ENCODE measurements around the gene MEGF11. TPM values are rescaled to one million over a fixed set of nuclear protein-coding genes. Genes with fewer than 3 reads are reported as not detected.

MEGF11 gene
- total RNA-seq: not detected
- long read RNA-seq, partial matches to known transcripts: 0 of 5 reads
- long read RNA-seq, other reads (novel, unspliced or antisense): 5 of 5 reads

DNA sequence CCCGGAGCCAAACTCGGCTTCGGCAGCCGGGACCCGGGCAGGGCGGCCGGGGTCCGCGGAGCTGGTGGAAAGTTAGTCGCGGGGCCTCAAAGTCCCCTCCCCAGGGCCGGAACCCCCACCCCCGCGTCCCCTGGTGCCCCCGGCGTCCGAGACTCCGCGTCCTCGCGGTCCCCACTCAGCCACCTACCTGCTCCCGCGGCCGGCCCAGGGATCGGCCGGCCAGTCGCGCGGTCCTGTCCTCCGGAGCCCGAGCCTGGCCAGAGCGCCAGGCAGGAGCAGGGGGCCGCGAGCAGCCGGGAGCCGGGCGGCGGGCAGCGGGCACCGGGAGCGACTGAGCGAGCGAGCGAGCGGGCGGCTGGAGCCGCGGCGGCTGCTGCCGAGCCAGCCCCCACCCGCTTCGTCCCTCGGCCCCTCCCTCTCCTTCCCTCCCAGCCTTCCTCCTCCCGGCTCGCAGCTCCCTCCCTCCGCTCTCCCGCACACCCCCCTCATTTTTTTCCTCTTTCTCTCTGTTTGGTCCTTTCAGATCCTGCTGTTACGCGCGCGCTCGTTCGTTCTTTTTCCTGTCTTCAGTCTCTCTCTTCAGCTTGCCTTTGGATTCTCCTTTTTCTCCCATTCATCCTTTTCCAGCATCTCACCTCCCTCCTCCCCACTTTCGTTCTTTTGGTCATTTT lies at the start of gene MEGF11:
Gene MEGF11, minus strand, starts transcription at position 333 of the 671 bp plus-strand sequence. CDS start 125,347 bp downstream, outside the sequence.
- intact Hi-C loops (cut with DNase I): no loop called here
- DNase-seq (ENCODE audit: low spot score): peak; percentile 72

DNA sequence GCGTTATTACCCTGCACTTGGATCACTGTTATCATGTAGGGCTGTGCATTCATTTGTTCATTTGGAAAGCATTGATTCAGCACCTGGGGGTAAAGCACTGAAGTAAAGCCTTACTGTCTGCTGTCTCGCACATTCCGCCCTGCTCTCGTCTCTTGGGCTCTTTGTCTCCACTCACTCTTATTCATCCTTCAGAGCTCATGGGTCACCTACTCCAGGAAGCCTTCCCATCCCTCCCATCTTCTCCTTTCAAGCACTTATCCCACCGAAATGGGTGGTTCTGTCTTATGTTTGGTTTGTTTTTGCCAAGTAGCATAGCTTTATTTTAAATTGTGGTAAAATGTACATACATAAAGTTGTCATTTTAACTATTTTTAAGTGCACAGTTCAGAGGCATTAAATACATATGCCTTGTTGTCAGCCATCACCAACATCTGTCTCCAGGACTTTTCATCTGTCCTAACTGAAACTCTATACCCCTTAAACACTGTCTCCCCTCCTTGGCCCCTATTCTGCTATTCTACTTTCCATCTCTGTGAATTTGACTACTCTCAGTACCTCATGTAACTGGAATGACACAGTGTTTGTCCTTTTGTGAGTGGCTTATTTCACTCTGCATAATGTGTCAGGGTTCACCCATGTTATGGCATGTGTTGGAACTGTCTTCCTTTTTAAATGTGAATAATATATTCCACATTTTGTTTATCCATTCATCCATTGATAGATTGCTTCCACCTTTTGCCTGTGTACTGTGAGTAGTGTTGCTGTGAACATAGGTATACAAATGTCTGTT lies 49.1 kb upstream of the MEGF11 start:
- intact Hi-C loops (cut with DNase I): no loop called here
- no peak for DNase-seq (ENCODE audit: low spot score)

DNA sequence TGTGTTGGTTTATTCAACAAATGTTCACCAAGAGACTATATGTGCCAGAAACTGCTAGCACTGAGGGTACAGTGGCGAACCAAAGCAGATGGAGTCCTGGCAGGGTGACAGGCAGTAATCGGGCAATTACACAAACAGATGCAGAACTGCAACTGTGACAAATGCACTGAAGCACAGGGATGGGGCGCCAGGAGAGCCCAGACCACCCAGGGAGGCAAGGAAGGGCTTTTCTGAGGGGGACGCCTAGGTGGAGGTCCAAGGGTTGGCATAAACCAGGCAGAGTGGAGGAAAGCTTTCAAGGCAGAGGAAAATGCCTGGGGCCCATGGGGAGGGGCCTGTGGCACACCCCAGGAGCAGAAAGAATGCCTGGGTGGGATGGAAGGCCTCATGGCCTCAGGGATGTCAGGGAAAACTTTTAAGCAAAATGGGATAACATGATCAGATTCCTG lies 45.3 kb upstream of the MEGF11 start:
- DNase-seq (ENCODE audit: low spot score): no peak
- intact Hi-C loops (cut with DNase I): loop anchor here (10.0 kb wide), 2 partner anchors 86 to 664 kb away; partner anchors contain the start of gene MAP2K1

DNA sequence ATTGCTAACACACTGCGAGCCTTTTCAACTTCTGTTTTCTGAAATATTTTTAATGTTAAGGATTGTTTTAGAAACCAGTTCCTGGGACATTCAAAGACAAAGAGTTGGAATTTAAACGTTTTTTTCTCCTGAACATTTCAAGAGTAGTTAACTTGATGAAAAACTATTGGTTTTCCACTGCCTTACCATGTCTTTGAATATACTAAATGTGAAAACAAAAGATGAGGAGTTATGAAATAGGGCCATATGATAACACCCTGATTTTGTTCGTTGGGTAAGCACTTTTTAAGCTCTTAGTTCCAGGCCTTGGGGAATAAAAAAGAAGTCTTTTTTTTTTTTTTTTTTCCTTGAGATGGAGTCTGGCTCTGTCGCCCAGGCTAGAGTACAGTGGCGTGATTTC lies 42.6 kb upstream of the MEGF11 start:
- intact Hi-C loops (cut with DNase I): loop anchor here (10.0 kb wide), 2 partner anchors 89 to 661 kb away; partner anchors contain the start of gene MAP2K1

DNA sequence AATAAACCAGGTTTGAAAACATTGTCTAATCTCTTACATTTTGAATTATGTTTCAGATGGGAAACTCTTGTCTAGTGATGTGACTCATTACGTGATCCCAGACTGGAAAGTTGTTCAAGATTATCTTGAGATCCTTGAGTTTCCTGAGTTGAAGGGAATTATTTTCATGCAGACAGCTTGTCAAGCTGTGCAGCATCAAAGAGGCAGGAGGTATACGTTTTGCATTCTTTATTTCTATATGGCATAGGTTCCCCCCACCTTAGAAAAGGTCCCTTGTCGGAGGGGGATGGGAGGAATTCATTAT lies 41.3 kb upstream of the MEGF11 start:
- intact Hi-C loops (cut with DNase I): loop anchor here (5.0 to 10.0 kb wide), 3 partner anchors 90 to 660 kb away; partner anchors contain the start of gene MAP2K1
- DNase-seq (ENCODE audit: low spot score): no peak

More for the DNA sequence above, 42.6 kb upstream of the MEGF11 start:
- no peak for DNase-seq (ENCODE audit: low spot score)

DNA sequence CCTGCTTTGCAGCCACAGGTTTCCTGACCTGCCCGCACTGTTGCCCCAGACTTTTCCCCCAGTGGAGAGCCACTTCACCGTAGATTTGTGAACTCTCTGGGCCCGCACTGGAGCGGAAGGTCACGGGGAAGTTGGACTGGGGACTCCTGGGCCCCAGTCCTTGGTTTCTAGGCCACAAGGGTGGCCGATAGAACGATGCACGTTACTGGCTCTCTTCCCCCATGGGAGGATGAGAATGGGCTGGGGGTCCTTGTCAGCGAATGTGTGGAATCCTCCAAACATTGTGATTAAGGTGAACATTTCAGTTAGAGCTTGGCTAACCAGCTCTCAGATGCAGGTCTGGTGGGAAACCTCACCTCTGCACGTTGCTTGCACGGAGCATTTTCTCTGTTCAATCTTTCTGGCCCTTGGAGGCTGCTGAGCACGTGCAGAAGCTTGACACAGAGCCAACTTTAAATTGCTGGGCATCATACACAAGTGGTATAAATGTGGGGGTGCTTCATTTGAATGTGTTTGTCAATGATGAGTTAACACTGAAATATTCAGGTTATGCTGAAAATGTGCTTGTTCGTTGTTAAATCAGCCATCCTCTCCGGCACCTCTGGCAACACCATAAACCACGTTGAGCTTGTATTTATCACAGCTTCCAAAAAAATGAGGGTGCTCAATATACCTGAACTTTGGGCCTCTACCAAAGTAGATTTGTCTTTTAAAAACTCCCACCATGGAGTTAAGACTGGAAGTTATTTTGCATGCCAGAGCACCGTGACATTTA lies 40.8 kb upstream of the MEGF11 start:
- intact Hi-C loops (cut with DNase I): loop anchor here (5.0 to 10.0 kb wide), 3 partner anchors 90 to 660 kb away; partner anchors contain the start of gene MAP2K1
- no peak for DNase-seq (ENCODE audit: low spot score)

DNA sequence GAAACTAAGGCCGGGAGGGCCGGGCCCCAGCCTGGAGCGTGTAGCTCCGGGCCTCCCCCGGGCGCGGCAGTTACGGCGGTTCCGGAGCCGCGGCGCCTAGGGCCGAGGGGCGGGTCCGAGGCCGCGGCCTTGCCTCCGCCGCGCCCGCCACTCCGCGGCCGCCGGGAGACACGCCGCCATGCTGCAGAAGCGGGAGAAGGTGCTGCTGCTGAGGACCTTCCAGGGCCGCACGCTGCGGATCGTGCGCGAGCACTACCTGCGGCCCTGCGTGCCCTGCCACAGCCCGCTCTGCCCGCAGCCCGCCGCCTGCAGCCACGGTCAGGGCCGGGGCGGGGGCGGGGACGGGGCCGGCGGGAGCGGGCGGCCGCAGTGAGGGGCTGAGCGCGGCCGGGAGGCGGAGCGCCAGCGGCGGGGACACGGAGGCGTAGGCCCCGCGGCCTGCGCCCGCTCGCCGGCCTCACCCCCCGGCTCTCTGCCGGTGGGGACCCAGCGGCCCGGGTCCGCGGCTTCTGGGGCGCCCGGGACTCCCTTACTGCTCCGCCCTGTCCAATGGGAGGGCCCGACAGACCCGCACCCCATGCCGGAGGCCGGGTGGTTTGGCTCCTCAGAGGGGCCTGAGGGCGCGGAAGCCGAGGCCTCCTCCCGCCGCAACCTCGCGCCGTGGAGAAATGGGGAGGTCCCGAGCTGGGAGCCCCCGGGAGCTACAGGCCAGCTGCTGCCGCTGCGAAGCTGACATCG lies 40.0 kb upstream of the MEGF11 start, which contains the start of gene DIS3L:
Gene DIS3L, plus strand, starts transcription at position 150 of the 738 bp plus-strand sequence. Its CDS starts 29 bp downstream, at position 179.
- intact Hi-C loops (cut with DNase I): loop anchor here (5.0 to 10.0 kb wide), 3 partner anchors 91 to 659 kb away; partner anchors contain the start of gene MAP2K1
- peak; percentile 83 for DNase-seq (ENCODE audit: low spot score)

DNA sequence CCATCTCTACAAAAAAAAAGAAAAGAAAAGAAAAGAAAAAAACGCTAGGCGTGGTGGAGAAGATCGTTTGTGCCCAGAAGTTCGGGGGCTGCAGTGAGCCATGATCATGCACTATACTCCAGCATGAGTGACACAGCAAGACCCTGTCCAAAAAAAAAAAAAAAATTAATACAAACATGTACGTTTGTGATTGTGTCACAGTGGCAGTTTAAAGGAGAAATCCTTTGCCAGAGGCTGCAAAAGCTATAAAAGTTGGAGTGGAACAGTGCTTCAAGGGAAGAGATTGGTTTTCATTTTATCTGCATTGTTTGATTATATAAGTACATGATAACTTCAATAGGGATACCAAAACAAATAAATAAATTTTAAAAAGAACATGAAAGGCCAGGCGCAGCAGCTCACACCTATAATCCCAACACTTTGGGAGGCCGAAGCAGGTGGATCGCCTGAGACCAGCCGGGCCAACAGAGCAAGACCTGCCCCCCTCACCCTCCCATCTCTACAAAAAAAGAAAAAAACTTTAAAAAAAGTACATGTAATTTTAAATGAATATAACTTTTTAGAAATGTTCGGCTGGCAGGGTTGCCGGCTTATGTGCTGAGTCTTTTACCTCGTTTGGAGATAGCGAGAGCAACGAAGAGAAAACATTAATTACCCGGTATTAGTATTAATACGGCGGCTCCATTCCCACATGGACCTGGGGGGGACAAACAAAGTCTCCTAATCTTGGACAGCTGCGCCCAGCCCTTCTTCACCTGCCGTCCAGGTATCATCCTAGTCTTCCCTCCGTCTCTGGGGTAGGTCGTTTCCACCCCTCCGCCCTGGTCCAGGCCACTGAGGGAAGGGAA lies 39.2 kb upstream of the MEGF11 start:
- DNase-seq (ENCODE audit: low spot score): no peak
- intact Hi-C loops (cut with DNase I): loop anchor here (5.0 to 10.0 kb wide), 3 partner anchors 92 to 658 kb away; partner anchors contain the start of gene MAP2K1

DNA sequence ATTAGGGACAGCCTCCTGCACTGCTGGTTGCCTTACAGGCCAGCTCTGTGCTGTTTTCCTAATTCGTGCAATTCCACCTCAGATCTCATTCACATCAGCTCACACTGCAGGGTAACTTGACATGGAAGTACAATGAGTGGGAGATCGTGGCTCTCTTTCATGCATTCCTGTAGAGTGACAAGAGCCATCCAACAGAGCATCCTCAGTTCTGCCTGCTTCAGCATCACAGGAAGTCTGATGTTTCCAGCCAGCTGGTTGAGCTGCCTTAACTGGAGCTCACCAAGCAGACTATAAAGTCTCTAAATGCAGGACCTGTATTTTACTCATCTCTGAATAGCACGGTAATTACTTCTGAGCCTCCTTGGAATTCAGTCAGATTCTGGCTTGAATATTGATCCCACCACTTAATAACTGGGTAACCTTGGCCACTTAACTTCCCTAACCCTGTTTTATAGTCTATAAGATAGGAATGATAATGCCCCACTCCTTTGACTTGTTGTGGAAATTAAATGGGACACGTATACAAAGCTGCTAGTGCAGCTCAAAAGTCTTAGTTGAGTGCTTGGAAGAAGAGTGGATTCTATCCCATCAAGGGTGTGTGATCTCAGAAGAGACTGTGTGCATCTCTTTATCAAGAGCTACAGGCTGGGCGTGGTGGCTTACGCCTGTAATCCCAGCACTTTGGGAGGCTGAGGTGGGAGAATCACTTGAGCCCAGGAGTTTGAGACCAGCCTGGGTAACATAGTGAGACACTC lies 38.4 kb upstream of the MEGF11 start:
- intact Hi-C loops (cut with DNase I): loop anchor here (5.0 to 10.0 kb wide), 3 partner anchors 93 to 657 kb away; partner anchors contain the start of gene MAP2K1
- DNase-seq (ENCODE audit: low spot score): no peak

DNA sequence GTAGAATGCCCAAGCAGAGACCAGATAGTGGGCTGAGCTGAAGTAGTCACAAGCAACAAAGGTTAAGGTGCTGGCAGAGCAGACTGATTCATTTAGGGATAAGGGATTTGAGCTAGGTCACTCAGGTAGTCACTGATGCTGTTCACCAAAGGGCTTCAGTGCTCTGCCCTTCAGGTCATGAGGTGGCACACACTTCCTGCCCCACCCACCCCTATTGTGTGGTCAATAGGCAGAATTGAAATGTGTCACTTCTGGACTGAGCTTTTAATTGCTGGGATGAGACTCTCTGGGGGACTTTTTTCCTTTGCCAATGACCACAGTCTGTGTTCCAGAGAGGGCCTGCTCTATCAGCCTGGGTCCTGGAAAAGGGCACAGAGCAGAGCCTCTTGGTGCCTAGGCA lies 37.0 kb upstream of the MEGF11 start:
- DNase-seq (ENCODE audit: low spot score): no peak
- intact Hi-C loops (cut with DNase I): loop anchor here (5.0 to 10.0 kb wide), 3 partner anchors 94 to 656 kb away; partner anchors contain the start of gene MAP2K1

DNA sequence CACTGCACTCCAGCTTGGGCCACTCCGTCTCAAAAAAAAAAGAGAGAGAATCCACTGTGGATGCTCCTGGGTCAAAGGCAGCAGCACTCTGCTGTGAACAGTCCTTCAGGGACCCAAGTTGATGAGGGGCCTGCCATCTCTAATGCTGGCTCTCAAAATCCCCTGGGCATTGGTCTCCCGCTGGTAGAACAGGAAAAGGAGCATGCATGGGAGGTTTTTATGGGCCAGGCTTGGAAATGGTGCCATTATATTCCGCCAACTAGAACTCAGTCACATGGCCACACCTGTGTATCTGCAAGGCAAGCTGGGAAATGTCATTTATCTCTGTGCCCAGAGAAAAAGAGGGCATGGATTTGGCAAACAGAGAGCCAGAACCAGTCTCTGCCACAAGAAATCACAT lies 36.5 kb upstream of the MEGF11 start:
- intact Hi-C loops (cut with DNase I): loop anchor here (5.0 to 10.0 kb wide), 3 partner anchors 95 to 655 kb away; partner anchors contain the start of gene MAP2K1
- no peak for DNase-seq (ENCODE audit: low spot score)

DNA sequence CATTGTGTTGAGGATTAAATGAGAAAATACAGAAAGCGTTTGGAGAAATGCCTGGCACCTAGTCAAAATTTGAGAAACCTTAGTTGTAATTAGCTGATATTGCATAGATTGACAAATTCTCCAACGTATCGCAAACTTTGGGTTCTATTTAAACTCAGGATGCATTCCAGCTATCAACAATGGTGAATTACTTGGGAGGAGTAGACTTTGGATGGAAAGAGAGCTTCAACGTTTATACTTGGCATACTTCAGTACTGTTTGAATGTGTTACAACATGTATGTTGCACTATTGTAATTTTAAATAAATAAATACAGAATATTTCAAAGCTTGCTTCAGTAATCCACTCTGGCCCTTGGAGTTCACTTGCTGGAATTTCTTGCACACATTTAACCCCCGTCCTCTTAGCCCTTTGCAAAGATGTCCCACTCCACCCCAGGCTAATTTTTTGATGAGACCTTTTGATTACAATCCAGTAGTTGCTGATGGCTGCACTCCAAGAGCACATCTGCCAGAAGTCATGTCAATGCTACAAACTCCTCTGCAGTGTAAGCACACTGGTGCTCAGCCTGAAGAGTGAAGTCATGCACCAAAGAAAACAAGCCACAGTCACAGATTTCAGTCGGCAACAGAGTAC lies 35.1 kb upstream of the MEGF11 start:
- DNase-seq (ENCODE audit: low spot score): no peak
- intact Hi-C loops (cut with DNase I): loop anchor here (5.0 kb wide), 1 partner anchor 306 kb away; no protein-coding TSS in a partner anchor

DNA sequence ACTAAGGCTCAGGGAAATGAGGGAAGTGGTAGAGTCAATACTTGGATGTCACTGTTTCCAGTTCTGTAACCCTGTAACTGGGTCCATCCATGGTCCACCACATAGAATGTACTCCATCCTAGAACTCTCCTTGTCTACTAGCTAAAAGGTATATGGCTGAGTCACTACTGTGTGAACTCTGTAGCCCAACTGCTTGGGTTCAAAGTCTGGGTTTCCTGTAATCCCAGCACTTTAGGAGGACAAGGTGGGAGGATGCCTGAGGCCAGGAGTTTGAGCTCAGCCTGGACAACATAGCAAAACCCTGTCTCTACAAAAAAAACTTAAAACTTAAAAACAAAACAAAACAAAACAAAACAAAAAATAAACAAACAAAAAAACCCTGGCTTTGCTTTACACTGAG lies 34.5 kb upstream of the MEGF11 start:
- no peak for DNase-seq (ENCODE audit: low spot score)
- intact Hi-C loops (cut with DNase I): loop anchor here (5.0 kb wide), 1 partner anchor 306 kb away; no protein-coding TSS in a partner anchor

DNA sequence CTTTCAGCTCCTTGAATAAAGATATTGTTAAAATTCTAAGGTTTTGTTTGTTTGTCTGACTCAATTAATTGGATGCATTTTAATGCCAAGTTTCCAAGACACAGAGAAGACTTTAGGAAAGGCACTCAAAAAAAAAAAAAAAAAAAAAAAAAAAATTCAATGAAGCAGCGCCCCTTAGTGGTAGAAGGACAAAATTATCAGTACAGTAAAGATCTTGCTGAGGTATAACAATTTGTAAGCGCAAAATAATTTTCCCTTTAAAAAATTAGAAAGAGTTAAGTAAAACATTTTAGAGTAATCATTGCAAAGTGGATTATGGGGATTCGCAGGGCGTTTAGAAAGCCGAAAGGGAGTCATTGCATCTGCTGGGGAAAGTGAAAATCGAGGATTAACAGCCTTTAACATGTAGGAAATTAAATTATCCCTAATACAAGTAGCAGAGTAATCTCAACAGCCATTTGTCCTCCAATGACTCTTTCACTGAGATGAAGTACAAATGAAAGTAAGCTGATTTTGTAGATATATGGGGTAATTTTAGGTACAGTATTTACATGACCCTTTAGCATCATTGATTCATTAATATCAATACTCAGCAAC lies 34.0 kb upstream of the MEGF11 start:
- intact Hi-C loops (cut with DNase I): loop anchor here (5.0 kb wide), 1 partner anchor 305 kb away; no protein-coding TSS in a partner anchor
- DNase-seq (ENCODE audit: low spot score): no peak

DNA sequence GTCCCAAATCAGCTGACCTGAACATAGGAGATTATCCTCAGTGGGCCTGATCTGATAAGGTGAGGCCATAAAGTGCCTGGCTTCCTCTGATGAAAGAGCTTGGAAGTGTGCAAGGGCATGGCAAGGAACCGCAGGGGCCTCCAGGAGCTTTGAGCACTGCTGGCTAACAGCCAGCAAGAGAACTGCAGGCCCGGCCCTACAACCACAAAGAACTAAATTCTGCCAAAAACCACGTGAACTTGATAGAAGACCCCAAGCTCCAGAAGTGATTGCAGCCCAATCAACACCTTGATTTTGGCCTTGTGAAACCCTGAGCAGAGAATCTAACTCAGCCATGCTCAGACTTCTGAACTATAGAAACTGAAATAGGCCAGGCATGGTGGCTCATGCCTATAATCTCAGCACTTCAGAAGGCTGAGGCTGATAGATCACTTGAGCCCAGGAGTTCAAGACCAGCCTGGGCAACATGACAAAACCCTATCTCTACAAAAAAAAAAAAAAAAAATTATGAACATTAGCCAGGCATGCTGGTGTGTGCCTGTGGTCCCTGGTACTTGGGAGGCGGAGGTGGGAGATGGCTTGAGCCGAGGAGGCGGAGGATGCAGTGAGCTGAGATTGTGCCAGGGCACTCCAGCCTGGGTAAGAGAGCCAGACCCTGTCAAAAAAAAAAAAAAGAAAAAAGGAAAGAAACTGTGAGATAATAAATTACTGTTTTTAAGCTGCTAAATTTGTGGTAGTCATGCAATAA lies 32.2 kb upstream of the MEGF11 start:
- no peak for DNase-seq (ENCODE audit: low spot score)
- intact Hi-C loops (cut with DNase I): loop anchor here (5.0 kb wide), 1 partner anchor 303 kb away; no protein-coding TSS in a partner anchor

Data from cardiac septum (tissue), 1 donor.